ENCODE data around the gene TKTL2.

Gene TKTL2

DNA sequence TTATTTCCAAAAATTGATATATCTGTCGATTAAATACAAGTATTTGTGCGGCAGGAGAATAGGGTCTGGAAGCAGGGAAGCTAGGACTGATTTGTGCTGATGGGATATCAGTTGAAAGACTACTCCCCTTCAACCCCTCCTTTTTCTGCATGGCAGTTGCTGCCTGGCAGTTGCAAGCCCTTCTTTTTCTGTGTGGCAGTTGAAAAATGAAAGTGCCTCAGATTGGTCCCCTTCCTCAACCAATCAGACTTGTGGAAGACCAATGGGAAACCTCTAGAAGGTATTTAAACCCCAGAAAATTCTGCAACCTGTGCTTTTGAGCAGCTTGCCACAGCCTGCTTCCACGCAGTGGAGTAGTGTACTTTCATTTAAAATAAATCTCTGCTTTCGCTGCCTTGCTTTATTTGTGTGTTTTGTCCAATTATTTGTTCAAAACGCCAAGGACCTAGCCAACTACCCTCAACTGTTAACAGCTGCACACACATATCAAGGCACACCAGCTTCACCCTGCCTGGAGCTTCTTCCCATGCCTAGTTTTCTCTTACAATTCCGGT lies 19.5 kb upstream of the TKTL2 start:
- ATAC-seq (ENCODE audit: insufficient read depth, low read depth) (no peak), DNase-seq (peak; percentile 24)
- Histone ChIP-seq H3K4me2 (ENCODE audit: insufficient read depth, low read length) (peak overlapping the region; percentile 87; the same call in 1 of the 2 replicates), H4K20me1 (ENCODE audit: insufficient read depth, low read length) (peaks cover 11% of the 10 kb centered on the region; the same call in 1 of the 2 replicates), H3K27ac (ENCODE audit: low read length) (no peak overlapping the region), H3K4me3 (ENCODE audit: low read depth in 1 of 2, low read length in 2 of 2) (no peak overlapping the region), H3K4me1 (ENCODE audit: insufficient read depth, low read length) (peaks cover 37% of the 10 kb centered on the region), H3K27me3 (ENCODE audit: insufficient read depth, low read length, poor library complexity) (no peaks in the 10 kb centered on the region), H2AFZ (ENCODE audit: low read depth, low read length) (no peak overlapping the region), H3K36me3 (ENCODE audit: insufficient read depth, low read length) (peaks cover 14% of the 10 kb centered on the region; the same call in 1 of the 2 replicates), H3K9me3 (ENCODE audit: insufficient read depth, low read length, severe bottlenecking) (no peaks in the 10 kb centered on the region), H3K79me2 (ENCODE audit: insufficient read depth, low read length) (peaks cover 45% of the 10 kb centered on the region), H3K9ac (ENCODE audit: low read depth, low read length) (no peak overlapping the region)
- TF ChIP-seq CTCF (IDR thresholded peaks at IDR 0.05; ENCODE audit: borderline replicate concordance, extremely low read depth, low read length, poor library complexity, severe bottlenecking) (no peak), EZH2 (IDR thresholded peaks at IDR 0.05; ENCODE audit: borderline replicate concordance, low read depth, low read length, severe bottlenecking) (no peak)

DNA sequence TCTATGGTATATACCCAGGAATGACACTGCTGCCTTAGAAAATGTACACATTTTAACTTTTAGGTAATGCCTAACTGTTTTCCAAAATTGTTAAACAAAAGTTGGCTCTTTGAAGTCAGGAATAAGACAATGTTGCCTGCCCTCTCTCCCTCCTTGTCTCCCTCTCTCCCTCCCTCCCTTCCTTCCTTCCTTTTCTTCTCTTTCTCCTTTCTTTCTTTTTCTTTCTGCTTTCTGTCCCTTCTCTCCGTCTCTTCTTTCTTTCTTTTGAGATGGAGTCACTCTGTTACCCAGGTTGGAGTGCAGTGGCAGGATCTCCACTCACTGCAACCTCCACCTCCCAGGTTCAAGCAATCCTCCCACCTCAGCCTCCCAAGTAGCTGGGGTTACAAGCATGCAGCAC lies 16.4 kb upstream of the TKTL2 start:
- Histone ChIP-seq H3K9me3 (ENCODE audit: insufficient read depth, low read length, severe bottlenecking) (no peaks in the 10 kb centered on the region), H3K27me3 (ENCODE audit: insufficient read depth, low read length, poor library complexity) (no peaks in the 10 kb centered on the region), H4K20me1 (ENCODE audit: insufficient read depth, low read length) (no peaks in the 10 kb centered on the region), H3K9ac (ENCODE audit: low read depth, low read length) (no peak overlapping the region), H3K27ac (ENCODE audit: low read length) (no peak overlapping the region), H3K4me2 (ENCODE audit: insufficient read depth, low read length) (no peak overlapping the region), H3K4me3 (ENCODE audit: low read depth in 1 of 2, low read length in 2 of 2) (no peak overlapping the region), H3K36me3 (ENCODE audit: insufficient read depth, low read length) (no peaks in the 10 kb centered on the region), H2AFZ (ENCODE audit: low read depth, low read length) (no peak overlapping the region), H3K79me2 (ENCODE audit: insufficient read depth, low read length) (peaks cover 14% of the 10 kb centered on the region), H3K4me1 (ENCODE audit: insufficient read depth, low read length) (peaks cover 12% of the 10 kb centered on the region; the same call in 1 of the 2 replicates)
- DNase-seq: no peak
- no peak for TF ChIP-seq CTCF (IDR thresholded peaks at IDR 0.05; ENCODE audit: borderline replicate concordance, extremely low read depth, low read length, poor library complexity, severe bottlenecking)
- TF ChIP-seq EZH2 (IDR thresholded peaks at IDR 0.05; ENCODE audit: borderline replicate concordance, low read depth, low read length, severe bottlenecking): no peak
- no peak for ATAC-seq (ENCODE audit: insufficient read depth, low read depth)

- DNase-seq: no peak
Observed at GRCh38 chr4:163486321-163486720, 12.8 kb upstream of the TKTL2 start.

More at GRCh38 chr4:163486321-163486720, 12.8 kb upstream of the TKTL2 start:
- Histone ChIP-seq H3K9ac (ENCODE audit: low read depth, low read length) (no peak overlapping the region), H3K27me3 (ENCODE audit: insufficient read depth, low read length, poor library complexity) (no peaks in the 10 kb centered on the region), H3K36me3 (ENCODE audit: insufficient read depth, low read length) (no peaks in the 10 kb centered on the region), H3K4me1 (ENCODE audit: insufficient read depth, low read length) (no peaks in the 10 kb centered on the region), H3K9me3 (ENCODE audit: insufficient read depth, low read length, severe bottlenecking) (no peaks in the 10 kb centered on the region), H2AFZ (ENCODE audit: low read depth, low read length) (no peak overlapping the region), H4K20me1 (ENCODE audit: insufficient read depth, low read length) (no peaks in the 10 kb centered on the region), H3K79me2 (ENCODE audit: insufficient read depth, low read length) (no peaks in the 10 kb centered on the region), H3K4me2 (ENCODE audit: insufficient read depth, low read length) (no peak overlapping the region), H3K27ac (ENCODE audit: low read length) (no peak overlapping the region), H3K4me3 (ENCODE audit: low read depth in 1 of 2, low read length in 2 of 2) (no peak overlapping the region)
- TF ChIP-seq EZH2 (IDR thresholded peaks at IDR 0.05; ENCODE audit: borderline replicate concordance, low read depth, low read length, severe bottlenecking) (no peak), CTCF (IDR thresholded peaks at IDR 0.05; ENCODE audit: borderline replicate concordance, extremely low read depth, low read length, poor library complexity, severe bottlenecking) (no peak)
- no peak for ATAC-seq (ENCODE audit: insufficient read depth, low read depth)
